HL-60/S4 treated with phorbol 12-myristate 13-acetate at 8.2 ng/mL for 4 days and 3 days (cell line): Measurements from ENCODE around the gene HSD17B4.
"Not testable (repeated sequence)": the region's sequence is repeated elsewhere in the genome, so short reads cannot be mapped to it uniquely, and the experiment has no call there.

Source experiments
- in situ Hi-C: fragments of 300-500 bp; cut with MboI; formaldehyde crosslinking; loops from 2 replicates; pipeline ENCODE4 v1.15.0; 2022; ENCODE audit warnings: low sequenced_read_pairs

Gene HSD17B4

DNA sequence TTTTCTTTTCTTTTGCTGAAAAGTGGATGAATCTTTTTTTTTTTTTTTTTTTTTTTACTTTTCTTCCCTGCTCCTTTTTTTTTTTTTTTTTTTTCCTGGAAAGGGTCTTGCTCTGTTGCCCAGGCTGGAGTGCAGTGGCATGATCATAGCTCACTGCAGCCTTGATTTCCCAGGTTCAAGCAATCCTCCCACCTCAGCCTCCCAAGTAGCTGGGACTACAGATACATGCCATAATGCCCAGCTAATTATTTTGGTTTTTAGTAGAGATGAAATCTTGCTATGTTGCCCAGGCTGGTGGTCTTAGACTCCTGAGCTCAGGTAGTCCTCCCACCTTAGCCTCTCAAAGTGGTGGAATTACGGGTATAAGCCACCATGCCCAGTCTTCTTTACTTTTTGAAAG is 20.9 kb downstream of the HSD17B4 start:
- in situ Hi-C loops, result no loop called here

DNA sequence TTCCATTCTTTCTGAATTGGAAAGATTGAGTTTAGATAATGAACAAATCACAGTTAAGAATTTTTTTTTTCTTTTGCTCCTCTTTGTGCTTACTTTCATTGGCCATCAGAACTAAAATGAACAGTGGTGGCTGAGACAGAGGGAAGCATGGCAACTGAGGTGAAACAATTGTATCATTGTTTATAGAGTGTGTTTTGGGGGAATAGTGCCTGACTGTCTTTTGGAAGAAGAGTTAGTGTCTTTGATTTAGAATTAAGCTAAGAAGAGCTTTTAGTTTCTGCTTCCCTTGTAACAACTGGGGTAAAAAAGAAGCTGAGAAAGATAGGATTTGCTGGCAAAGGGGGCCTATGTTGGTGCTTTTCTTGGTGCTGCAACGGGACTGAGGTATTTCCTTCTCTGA is 24.0 kb downstream of the HSD17B4 start:
- in situ Hi-C loops, result no loop called here

DNA sequence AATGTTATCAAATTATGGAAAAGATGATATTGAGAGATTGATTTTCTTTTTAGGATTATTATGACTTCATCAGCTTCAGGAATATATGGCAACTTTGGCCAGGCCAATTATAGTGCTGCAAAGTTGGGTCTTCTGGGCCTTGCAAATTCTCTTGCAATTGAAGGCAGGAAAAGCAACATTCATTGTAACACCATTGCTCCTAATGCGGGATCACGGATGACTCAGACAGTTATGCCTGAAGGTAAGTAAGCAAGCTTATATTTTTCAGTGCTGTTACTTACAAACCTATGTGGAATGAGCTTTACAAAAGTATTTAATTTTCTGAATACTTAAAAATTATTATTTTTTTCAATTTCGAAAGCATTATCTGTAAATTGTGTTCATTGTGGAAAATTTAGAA is 26.5 kb downstream of the HSD17B4 start:
- in situ Hi-C loops, result no loop called here

DNA sequence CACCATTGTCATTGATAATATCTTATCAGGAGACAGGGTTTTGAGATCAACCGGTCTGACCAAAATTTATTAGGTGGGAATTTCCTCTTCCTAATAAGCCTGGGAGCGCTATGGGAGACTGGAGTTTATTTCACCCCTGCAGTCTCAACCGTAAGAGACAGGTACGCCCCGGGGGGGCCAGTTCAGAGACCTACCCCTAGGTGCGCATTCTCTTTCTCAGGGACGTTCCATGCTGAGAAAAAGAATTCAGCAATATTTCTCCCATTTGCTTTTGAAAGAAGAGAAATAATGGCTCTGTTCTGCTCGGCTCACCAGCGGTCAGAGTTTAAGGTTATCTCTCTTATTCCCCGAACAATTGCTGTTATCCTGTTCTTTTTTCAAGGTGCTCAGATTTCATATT is 28.3 kb downstream of the HSD17B4 start:
- in situ Hi-C loops, result not testable (repeated sequence)

DNA sequence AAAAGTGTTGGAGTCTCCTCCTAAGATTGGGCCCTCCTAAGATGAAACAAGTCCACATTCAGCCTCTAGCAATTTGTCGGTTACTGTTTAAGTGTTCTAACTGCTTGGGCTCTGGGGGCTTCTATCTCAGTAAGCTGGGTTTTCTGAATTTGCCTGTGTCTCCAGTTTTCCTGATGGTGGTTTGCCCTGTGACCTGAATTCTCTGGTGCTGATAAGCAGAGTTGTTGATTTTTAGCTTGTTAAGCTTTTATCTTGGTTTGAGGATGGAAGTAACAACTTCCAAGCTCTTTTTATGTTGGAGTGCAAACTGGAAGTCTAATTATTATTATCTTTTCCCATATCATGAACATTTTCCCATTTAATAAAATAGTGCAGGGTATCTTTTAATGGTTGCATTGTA is 30.9 kb downstream of the HSD17B4 start:
- in situ Hi-C loops, result no loop called here

DNA sequence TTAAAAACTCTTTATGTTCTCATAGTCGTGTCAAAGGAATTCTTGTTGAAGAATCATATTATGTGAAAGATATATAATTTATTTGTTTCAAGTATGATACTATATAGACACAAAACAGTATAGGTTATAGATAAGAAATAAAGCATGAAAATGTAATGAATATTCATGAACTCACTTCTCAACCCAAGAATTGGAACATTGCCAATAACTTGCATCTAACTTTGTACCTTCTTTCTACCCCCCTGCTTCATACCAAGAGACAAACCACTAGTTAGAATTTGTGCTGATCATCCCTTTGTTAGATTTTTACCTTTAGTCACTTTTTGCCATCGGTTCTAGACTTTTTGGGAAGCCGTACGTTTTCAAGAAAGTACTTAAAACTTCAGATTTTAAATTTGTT is 32.6 kb downstream of the HSD17B4 start:
- in situ Hi-C loops, result no loop called here

DNA sequence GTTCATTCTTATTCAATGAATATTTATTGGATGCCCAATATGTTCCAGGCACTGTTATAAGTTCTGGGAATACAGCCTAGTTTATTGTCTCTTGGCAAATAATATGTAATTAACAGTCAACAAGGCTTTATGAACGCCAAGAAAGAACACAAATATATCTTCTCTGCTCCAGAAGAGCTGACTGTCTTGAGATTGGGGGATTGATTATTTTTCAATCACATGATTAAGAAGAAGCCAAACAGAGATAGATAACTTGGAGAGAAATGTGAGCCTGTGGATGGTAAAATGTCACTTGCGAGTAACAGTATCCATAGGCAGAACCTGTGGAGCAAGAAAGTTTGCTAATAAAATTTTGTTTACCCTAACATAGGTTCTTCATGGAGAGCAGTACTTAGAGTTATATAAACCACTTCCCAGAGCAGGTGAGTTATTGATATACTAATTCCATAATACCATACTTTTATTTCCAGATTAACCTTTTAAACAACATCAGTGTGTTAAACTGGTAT is 49.4 kb downstream of the HSD17B4 start:
- in situ Hi-C loops, result no loop called here

DNA sequence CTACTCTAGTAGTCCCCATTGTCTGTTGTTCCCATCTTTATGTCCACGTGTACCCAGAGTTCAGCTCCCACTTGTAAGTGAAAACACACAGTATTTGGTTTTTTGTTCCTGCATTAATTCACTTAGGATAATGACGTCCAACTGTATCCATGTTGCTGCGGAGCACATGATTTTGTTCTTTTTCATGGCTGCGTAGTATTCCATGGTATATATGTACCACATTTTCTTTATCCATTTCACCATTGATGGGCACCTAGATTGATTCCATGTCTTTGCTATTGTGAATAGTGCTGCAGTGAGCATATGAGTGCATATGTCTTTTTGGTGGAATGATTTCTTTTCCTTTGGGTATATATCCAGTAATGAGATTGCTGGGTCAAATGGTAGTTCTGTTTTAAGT is 51.6 kb downstream of the HSD17B4 start:
- in situ Hi-C loops, result not testable (repeated sequence)

DNA sequence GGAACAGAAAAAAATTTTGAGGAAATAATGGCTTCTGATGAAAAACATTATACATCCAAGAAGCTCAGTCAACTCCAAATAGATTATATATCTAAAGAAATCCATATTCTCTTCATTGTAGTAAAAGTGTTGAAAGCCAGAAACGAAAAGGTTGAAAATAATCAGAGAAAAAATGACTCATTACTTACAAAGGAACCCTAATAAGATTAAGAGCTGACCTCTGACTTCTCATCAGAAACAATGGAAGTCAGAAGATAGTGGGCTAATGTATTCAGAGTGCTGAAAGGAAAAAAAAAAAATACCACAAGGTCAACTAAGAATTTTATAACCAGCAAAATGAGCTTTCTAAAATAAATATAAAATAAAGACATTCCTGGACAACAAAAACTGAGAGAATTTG is 60.0 kb downstream of the HSD17B4 start:
- in situ Hi-C loops, result no loop called here

DNA sequence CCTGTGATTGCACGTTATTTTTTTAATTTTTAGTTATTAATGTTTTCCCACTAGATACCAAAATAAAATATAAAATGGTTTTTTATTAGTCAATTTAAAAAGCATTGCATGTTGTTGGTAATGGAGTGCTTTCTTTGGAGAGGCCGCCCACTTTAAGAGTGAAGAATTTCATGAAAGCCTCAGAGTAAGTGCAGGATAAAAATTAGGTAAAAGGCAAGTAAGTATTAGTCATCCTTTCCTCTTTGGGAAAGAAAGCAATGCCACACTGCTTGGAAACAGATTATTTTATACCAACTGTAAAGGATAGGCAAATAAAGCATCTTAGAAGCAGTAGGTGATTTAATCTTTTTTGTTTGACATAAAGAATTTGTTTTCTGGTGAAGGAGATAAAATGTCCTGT is 62.9 kb downstream of the HSD17B4 start:
- in situ Hi-C loops, result no loop called here

DNA sequence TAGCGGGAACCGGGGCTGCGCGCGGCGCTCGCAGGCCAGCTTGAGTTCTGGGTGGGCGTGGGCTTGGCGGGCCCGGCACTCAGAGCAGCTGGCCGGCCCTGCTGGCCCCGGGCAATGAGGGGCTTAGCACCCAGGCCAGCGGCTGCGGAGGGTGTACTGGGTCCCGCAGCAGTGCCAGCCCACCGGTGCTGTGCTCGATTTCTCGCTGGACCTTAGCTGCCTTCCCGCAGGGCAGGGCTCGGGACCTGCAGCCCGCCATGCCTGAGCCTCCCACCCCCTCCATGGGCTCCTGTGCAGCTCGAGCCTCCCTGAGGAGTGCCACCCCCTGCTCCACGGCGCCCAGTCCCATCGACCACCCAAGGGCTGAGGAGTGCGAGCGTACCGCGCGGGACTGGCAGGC is 64.8 kb downstream of the HSD17B4 start:
- in situ Hi-C loops, result not testable (repeated sequence)

DNA sequence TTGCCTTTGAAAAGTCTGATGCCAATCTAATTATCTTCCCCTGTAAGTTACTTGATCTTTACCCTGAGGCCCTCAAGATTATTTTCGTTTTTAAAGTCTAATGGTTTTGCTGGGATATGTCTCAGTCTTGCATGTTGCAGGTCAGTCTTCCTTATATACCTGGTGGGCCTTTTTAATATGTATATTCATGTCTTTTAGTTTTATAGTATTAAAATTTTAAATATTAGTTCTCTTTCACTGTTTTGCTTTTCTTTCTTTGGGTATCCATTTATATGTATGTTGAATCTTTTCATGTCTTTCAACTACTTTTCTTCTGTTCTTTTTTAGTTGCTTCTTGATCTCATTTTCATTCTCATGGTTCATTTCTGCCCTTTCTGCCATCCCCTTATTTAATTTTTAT is 68.9 kb downstream of the HSD17B4 start:
- in situ Hi-C loops, result no loop called here

DNA sequence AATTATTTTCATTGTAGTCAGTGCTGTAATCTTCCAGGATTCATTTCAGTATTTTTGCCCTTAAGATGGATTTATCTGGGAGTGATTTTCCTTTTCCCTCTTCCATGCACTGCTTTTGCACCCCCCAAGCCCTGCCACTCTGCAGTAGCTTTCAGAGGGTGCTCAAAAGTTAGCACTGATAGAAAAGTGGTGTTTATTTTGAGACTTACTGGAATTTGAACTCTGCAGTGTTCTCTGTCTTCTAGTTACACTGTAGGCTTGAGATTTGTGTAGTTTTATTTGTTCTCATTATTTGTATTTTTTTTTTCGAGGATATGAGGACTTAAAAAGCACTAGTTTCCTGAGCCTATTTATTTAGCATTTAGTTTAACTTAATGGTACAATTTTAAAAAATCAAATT is 70.5 kb downstream of the HSD17B4 start:
- in situ Hi-C loops, result no loop called here

DNA sequence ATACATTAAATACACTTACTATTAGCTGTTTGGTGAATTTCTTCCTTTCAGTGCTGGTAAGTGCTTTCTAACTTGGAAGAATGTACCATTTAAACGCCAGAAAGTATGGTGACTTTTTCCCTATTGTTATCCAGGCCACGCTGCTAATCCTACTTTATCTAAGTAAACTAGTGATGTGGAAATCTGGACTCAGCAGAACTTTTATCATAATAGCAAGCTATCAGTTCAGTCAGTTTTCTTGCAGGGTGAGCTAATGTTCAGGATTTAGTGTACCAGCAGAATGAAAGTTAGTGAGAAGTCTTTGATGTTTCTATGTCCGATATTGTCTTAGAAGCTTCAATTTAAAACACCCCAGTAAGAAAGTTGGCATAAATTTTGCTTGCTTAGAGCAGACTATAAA is 72.2 kb downstream of the HSD17B4 start:
- in situ Hi-C loops, result no loop called here

DNA sequence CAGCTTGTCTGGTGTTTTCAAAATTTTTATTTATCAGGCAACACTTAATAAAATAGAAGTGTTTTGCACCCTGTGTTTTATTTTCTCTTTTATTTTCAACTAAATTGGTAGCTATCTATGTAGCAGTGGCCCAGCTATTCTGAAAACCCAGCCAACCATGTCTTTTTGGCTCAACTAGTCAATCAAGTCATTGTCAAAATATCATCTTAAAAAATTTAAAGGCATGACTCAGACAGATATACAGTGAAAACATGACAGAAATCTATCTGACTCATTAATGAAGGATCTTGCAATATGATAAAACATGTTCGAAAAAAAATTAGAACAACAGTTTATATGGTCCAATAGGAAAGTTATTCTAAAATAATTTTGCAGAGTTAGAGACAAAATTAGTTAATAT is 75.1 kb downstream of the HSD17B4 start:
- in situ Hi-C loops, result no loop called here

DNA sequence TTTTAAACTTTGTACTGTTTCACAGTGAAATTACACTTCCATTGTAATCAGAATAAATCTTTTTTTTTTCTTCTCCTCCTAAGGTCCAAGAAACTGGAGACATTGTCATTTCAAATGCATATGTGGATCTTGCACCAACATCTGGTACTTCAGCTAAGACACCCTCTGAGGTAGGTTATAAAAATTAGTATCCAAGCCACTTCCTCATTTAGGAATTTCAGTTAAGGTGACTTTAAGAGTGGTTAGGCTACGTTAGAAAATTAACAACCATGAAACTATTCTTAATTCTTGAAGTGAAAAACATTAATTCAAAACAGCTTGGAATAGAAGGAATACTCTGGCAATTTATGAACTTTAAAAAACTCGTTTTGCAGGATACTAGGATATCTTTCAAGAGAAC is 77.5 kb downstream of the HSD17B4 start:
- in situ Hi-C loops, result no loop called here

DNA sequence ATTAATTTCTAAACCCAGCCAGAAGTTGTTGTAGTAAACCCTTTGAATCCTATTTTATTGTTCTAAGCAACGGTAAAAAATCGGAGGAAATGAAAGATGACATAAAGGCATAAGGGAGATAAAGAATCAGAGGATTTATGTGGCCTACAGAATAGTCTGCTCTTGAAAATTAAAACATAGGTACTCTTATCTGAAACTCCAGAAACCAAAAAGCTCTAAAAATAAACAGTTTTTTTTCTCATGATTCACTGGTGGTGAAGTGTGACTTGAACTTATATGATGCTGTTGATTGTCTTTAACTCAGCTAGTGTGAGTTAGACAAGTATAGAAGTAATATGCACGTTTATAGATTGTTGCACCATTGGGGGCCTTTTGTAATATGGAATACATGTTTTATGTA is 80.3 kb downstream of the HSD17B4 start:
- in situ Hi-C loops, result no loop called here

DNA sequence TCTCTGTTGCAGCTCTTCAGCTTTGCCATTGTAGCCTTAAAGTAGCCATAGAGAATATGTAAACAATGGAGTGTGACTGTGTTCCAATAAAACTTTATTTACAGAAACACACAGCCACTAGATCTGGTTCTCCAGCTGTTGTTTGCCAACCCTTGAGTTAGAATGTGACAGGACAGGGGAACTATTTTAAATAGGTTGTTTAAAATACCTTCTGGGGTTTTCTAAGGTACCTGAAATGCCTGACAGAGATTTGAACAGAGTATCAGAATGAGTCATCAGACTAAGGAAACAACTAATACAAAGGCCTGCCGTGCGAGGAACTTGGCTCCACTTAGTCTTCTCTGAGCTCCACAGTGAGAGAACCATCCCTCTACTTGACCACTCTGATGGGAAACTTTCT is 85.4 kb downstream of the HSD17B4 start:
- in situ Hi-C loops, result no loop called here

DNA sequence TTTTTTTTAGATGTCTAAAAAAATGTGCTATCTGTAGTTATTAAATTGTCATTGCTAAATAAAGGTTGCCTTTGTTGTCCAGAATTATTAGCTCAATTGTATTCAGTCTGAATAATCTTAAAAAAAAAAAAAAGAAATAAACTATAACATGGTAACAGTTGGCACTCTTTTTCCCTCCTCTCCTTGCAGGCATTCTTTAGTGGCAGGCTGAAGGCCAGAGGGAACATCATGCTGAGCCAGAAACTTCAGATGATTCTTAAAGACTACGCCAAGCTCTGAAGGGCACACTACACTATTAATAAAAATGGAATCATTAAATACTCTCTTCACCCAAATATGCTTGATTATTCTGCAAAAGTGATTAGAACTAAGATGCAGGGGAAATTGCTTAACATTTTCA is 89.4 kb downstream of the HSD17B4 start:
- in situ Hi-C loops, result no loop called here

DNA sequence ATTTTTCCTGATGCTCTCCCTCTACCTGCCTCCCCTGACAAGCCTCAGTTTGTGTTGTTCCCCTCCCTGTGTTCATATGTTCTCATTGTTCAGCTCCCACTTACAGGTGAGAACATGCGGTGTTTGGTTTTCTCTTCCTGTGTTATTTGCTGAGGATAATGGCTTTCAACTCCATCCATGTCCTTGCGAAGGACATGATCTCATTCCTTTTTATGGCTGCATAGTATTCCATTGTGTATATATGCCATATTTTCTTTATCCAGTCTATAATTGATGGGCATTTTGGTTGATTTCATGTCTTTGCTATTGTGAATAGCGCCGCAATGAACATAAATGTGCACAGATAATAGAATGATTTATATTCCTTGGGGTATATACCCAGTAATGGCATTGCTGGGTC is 99.5 kb downstream of the HSD17B4 start:
- in situ Hi-C loops, result no loop called here

DNA sequence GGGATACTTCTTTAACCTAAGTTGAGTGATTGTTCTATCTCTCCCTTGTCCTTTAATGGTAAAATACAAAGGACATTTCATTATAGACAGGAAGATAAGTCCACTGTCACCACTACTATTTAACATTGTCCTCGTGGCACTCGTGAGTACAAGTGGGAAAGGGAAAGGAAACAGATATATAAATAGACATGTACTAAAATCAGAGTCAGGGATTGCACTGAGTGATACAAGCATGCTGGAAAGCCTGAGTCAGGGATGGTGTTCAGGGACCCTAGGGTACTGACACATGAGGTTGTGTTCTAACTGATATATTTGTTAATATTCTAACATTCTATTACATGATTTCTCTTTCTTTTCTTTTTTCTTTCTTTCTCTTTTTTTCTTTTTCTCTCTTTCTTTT is 102.3 kb downstream of the HSD17B4 start:
- in situ Hi-C loops, result no loop called here

DNA sequence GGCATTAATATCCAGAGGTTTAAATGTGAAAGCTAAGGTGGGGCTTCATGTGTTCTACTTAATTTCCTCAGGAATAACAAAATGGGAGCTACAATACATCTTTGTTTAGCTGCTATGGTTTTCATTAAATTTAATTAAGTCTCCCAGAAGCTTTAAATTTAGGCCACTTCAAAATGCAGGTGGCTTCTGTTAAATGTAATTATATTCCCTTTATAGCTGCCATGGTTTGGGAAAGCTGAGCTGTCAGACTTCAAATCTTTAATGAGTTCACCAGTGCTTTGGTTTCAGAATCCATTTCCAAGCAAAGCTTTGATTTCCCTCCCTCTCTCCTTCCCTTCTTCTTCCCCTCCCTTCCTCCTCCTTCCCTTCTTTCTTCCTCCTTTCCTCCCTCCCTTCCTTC is 118.6 kb downstream of the HSD17B4 start:
- in situ Hi-C loops, result no loop called here

DNA sequence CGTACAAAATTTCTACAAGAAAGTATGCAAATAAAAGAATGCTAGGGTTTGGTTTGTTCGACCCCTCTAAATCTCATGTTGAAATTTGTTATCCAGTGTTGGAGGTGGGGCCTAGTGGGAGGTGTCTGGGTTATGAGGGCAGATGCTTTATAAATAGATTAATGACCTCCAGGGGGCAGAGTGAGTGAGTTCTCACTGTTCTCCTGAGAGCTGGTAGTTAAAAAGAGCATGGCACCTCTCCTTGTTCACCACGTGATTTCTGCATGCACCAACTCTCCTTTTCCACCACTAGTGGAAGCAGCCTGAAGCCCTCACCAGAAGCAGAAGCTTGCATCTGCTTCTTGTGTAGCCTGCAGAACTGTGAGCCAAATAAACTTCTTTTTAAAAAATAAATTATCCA is 126.6 kb downstream of the HSD17B4 start:
- in situ Hi-C loops, result no loop called here

DNA sequence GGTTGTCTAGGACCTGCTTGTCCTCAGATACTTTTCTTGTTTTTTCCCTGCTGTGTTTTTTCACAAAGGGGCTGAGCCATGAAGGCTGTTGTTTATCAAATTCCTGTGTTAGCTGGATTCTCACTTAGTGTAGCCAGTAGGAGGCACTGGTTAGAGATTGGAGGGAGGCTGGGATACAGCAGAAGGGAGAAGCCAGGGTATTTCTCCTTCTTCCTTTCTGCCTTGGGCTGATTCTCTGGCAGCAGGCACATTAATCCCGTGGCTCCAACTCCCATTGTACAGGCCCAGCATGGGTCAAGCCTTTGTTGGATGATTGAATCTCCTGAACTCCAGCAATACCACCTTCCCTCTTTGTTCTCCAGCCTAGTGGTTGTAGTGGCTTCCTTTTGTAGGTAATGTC is 130.7 kb downstream of the HSD17B4 start:
- in situ Hi-C loops, result no loop called here
